Measurements from ENCODE around the gene F2RL2.

DNA sequence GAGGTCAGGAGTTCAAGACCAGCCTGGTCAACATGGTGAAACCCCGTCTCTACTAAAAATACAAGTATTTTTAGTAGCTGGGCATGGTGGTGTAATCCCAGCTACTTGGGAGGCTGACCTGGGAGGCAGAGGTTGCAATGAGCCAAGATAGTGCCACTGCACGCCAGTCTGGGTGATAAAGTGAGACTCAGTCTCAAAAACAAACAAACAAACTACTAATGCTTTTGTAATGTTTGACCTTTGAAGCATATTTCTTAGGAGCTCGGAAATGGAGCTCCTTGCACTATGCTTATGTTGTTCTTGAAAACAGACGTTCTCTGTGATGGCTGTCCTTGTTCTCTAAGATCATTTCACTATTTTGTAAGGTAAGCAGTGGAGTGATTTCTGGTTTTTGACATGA lies 6.0 kb downstream of the F2RL2 start:
- TF ChIP-seq, protein P1, sequence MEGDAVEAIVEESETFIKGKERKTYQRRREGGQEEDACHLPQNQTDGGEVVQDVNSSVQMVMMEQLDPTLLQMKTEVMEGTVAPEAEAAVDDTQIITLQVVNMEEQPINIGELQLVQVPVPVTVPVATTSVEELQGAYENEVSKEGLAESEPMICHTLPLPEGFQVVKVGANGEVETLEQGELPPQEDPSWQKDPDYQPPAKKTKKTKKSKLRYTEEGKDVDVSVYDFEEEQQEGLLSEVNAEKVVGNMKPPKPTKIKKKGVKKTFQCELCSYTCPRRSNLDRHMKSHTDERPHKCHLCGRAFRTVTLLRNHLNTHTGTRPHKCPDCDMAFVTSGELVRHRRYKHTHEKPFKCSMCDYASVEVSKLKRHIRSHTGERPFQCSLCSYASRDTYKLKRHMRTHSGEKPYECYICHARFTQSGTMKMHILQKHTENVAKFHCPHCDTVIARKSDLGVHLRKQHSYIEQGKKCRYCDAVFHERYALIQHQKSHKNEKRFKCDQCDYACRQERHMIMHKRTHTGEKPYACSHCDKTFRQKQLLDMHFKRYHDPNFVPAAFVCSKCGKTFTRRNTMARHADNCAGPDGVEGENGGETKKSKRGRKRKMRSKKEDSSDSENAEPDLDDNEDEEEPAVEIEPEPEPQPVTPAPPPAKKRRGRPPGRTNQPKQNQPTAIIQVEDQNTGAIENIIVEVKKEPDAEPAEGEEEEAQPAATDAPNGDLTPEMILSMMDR (conservative IDR thresholded peaks at IDR 0.05; ENCODE audit: low read depth, low read length) = no peak
- TF ChIP-seq EZH2phosphoT487 (IDR thresholded peaks at IDR 0.05; ENCODE audit: borderline replicate concordance, low read length) (no peak), EZH2 (IDR thresholded peaks at IDR 0.05; ENCODE audit: low read length, unreplicated experiment) (no peak)
